Measurements from ENCODE around the gene FAM78A.

Gene FAM78A

GRCh38 chr9:131308906-131309529 is 32.7 kb upstream of the FAM78A start:
- H3K4me3 ChIP-seq (ENCODE audit: low read depth, low read length), result no peak overlapping the region
- in situ Hi-C loops (cut with HindIII; ENCODE audit: low sequenced_read_pairs), result no loop called here
- no peak for TF ChIP-seq CTCF (IDR thresholded peaks at IDR 0.05; ENCODE audit: low read depth, low read length)
- DNase-seq (ENCODE audit: low read depth, low spot score), result no peak

- DNase-seq (ENCODE audit: low read depth, low spot score), result no peak
- in situ Hi-C loops (cut with HindIII; ENCODE audit: low sequenced_read_pairs), result no loop called here
- H3K4me3 ChIP-seq (ENCODE audit: low read depth, low read length), result no peak overlapping the region
- no peak for TF ChIP-seq CTCF (IDR thresholded peaks at IDR 0.05; ENCODE audit: low read depth, low read length)
Measured at GRCh38 chr9:131308452-131308851, 32.1 kb upstream of the FAM78A start.

GRCh38 chr9:131307974-131308373 is 31.7 kb upstream of the FAM78A start:
- no peak for TF ChIP-seq CTCF (IDR thresholded peaks at IDR 0.05; ENCODE audit: low read depth, low read length)
- no peak for DNase-seq (ENCODE audit: low read depth, low spot score)
- in situ Hi-C loops (cut with HindIII; ENCODE audit: low sequenced_read_pairs), result no loop called here
- H3K4me3 ChIP-seq (ENCODE audit: low read depth, low read length), result no peak overlapping the region

GRCh38 chr9:131306397-131307004 is 30.2 kb upstream of the FAM78A start:
- DNase-seq (ENCODE audit: low read depth, low spot score), result no peak
- TF ChIP-seq CTCF (IDR thresholded peaks at IDR 0.05; ENCODE audit: low read depth, low read length), result no peak
- H3K4me3 ChIP-seq (ENCODE audit: low read depth, low read length), result no peak overlapping the region
- in situ Hi-C loops (cut with HindIII; ENCODE audit: low sequenced_read_pairs), result no loop called here

GRCh38 chr9:131304676-131305355 is 28.5 kb upstream of the FAM78A start:
- H3K4me3 ChIP-seq (ENCODE audit: low read depth, low read length), result no peak overlapping the region
- no peak for DNase-seq (ENCODE audit: low read depth, low spot score)
- in situ Hi-C loops (cut with HindIII; ENCODE audit: low sequenced_read_pairs), result no loop called here
- no peak for TF ChIP-seq CTCF (IDR thresholded peaks at IDR 0.05; ENCODE audit: low read depth, low read length)

- no peak for DNase-seq (ENCODE audit: low read depth, low spot score)
- no peak for TF ChIP-seq CTCF (IDR thresholded peaks at IDR 0.05; ENCODE audit: low read depth, low read length)
- in situ Hi-C loops (cut with HindIII; ENCODE audit: low sequenced_read_pairs), result no loop called here
- H3K4me3 ChIP-seq (ENCODE audit: low read depth, low read length), result no peak overlapping the region
Measured at GRCh38 chr9:131303381-131304321, 27.3 kb upstream of the FAM78A start.

Measured in astrocyte of the spinal cord (primary cell).